ENCODE measurements around the gene DDRGK1. TPM values are rescaled to one million over a fixed set of nuclear protein-coding genes. Genes with fewer than 3 reads are reported as not detected.
A peak's percentile ranks its signal among the peaks of the same experiment; 100 is the strongest.

DDRGK1 gene
- total RNA-seq (10 to 100 TPM; 16.8 to 40.0 TPM), polyA plus RNA-seq (10 to 100 TPM; 57.0 to 72.4 TPM)

DNA sequence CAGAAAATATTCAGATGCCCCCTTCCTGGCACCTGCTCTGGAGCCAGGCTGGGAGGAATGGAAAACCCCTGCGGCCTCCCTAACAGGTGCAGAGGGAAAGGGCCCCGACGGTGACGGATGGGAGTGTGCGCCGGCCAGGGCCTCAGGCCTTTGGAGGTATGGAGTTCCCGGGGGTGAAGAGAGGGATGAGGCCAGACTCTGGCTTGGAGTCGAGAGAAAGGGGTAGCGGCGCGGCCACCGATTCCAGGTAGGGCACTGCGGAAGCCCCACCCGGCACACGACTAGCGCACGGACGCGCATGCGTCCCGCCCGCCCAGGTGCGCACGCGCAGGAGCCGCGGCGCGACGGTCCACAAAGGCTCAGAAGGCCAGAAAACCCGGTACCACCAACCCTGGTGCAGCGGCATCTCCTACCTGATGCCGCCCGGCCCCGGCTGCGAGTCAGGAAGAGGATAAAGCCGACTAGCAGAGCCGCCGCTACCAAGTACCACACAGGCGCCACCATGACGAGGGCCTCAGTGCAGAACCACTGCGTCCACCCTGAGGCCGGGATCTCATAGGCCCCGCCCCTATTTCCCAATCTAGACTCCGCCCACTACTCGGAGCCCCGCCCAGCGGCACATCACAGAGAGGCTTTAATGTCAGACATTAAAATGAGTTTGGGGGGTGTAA, at the start of gene DDRGK1:
Gene DDRGK1 (minus strand): TSS at position 559 of the 671 bp plus-strand sequence. CDS start 55 bp downstream, at position 504.
- Histone ChIP-seq H3K27me3 (ENCODE audit: control insufficient read depth in 4 of 4, insufficient read depth in 4 of 4, low read length in 3 of 4) (no peaks in the 10 kb centered on the region), H3K9ac (ENCODE audit: low read depth in 1 of 2, low read length in 2 of 2) (peak within 1 kb of the TSS; percentile 63 to 91), H3K9me3 (ENCODE audit: control insufficient read depth in 4 of 4, low read length in 3 of 4) (no peaks in the 10 kb centered on the region), H3K36me3 (ENCODE audit: control insufficient read depth in 4 of 4, insufficient read depth in 3 of 4, low read depth in 1 of 4, low read length in 3 of 4) (peaks cover 2 to 15% (median 8%) of the 10 kb centered on the region in 4 donors), H3K27ac (ENCODE audit: low read depth in 1 of 2, low read length in 2 of 2) (peak within 1 kb of the TSS; percentile 98 to 99), H3K4me3 (ENCODE audit: low read depth in 1 of 3, low read length in 3 of 3) (peak within 1 kb of the TSS; percentile 74 to 99 (median 95)), H3K4me1 (ENCODE audit: control insufficient read depth in 4 of 4, insufficient read depth in 4 of 4, low read length in 3 of 4) (peaks cover 6 to 29% (median 18%) of the 10 kb centered on the region in 4 donors)
- TF ChIP-seq YY1 (IDR thresholded peaks at IDR 0.05): peak; percentile 92
- TF ChIP-seq GABPA (IDR thresholded peaks at IDR 0.05 in 1 of 2, conservative IDR thresholded peaks at IDR 0.05 in 1 of 2): peak in 1 of 2 donors; percentile 25
- peak; percentile 31 for TF ChIP-seq SP1 (IDR thresholded peaks at IDR 0.05)
- TF ChIP-seq, protein P1, sequence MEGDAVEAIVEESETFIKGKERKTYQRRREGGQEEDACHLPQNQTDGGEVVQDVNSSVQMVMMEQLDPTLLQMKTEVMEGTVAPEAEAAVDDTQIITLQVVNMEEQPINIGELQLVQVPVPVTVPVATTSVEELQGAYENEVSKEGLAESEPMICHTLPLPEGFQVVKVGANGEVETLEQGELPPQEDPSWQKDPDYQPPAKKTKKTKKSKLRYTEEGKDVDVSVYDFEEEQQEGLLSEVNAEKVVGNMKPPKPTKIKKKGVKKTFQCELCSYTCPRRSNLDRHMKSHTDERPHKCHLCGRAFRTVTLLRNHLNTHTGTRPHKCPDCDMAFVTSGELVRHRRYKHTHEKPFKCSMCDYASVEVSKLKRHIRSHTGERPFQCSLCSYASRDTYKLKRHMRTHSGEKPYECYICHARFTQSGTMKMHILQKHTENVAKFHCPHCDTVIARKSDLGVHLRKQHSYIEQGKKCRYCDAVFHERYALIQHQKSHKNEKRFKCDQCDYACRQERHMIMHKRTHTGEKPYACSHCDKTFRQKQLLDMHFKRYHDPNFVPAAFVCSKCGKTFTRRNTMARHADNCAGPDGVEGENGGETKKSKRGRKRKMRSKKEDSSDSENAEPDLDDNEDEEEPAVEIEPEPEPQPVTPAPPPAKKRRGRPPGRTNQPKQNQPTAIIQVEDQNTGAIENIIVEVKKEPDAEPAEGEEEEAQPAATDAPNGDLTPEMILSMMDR (IDR thresholded peaks at IDR 0.05; ENCODE audit: low read depth, low read length, missing input control): no peak
- TF ChIP-seq RAD21 (IDR thresholded peaks at IDR 0.05): no peak
- peak; percentile 97 for DNase-seq (ENCODE audit: low spot score)
- under 1% methylated on average over 48 of the region's 48 CpGs for WGBS

DNA sequence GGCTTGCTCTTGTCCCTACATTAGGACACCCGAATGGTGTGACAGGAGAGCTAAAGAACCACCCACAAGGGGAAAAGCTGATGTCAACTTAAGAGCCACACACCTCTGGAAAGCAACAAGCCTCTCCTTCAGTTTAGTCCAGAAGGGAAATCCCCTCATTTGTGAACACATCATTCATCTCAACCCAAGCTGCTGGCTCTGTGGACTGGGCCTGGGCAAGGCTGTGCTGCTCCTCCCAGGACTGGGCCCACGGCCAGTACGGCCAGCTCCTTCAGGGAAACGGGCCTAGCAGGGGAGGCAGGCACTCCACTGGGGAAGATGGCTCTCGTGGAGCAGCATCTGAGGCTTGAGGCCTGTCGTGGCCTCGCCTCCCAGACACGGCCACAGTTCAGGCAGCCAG, 47.3 kb upstream of the DDRGK1 start:
- peaks cover 7 to 28% (median 12%) of the 10 kb centered on the region in 4 donors for H3K36me3 ChIP-seq (ENCODE audit: control insufficient read depth in 4 of 4, insufficient read depth in 3 of 4, low read depth in 1 of 4, low read length in 3 of 4)
- TF ChIP-seq, protein P2, sequence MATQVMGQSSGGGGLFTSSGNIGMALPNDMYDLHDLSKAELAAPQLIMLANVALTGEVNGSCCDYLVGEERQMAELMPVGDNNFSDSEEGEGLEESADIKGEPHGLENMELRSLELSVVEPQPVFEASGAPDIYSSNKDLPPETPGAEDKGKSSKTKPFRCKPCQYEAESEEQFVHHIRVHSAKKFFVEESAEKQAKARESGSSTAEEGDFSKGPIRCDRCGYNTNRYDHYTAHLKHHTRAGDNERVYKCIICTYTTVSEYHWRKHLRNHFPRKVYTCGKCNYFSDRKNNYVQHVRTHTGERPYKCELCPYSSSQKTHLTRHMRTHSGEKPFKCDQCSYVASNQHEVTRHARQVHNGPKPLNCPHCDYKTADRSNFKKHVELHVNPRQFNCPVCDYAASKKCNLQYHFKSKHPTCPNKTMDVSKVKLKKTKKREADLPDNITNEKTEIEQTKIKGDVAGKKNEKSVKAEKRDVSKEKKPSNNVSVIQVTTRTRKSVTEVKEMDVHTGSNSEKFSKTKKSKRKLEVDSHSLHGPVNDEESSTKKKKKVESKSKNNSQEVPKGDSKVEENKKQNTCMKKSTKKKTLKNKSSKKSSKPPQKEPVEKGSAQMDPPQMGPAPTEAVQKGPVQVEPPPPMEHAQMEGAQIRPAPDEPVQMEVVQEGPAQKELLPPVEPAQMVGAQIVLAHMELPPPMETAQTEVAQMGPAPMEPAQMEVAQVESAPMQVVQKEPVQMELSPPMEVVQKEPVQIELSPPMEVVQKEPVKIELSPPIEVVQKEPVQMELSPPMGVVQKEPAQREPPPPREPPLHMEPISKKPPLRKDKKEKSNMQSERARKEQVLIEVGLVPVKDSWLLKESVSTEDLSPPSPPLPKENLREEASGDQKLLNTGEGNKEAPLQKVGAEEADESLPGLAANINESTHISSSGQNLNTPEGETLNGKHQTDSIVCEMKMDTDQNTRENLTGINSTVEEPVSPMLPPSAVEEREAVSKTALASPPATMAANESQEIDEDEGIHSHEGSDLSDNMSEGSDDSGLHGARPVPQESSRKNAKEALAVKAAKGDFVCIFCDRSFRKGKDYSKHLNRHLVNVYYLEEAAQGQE (IDR thresholded peaks at IDR 0.05): no peak
- TF ChIP-seq, protein P3, sequence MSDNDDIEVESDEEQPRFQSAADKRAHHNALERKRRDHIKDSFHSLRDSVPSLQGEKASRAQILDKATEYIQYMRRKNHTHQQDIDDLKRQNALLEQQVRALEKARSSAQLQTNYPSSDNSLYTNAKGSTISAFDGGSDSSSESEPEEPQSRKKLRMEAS (IDR thresholded peaks at IDR 0.05): no peak
- TF ChIP-seq YY1 (IDR thresholded peaks at IDR 0.05) (no peak), NR2F2 (IDR thresholded peaks at IDR 0.05) (no peak), HNF4A (conservative IDR thresholded peaks at IDR 0.05) (no peak), FOXA2 (IDR thresholded peaks at IDR 0.05) (no peak), TAF1 (conservative IDR thresholded peaks at IDR 0.05) (no peak), EGR1 (IDR thresholded peaks at IDR 0.05; ENCODE audit: low read depth in 2 of 2) (no peak), GABPA (IDR thresholded peaks at IDR 0.05 in 1 of 2, conservative IDR thresholded peaks at IDR 0.05 in 1 of 2) (no peak), JUND (IDR thresholded peaks at IDR 0.05) (no peak), RXRA (IDR thresholded peaks at IDR 0.05) (no peak), HNF4G (IDR thresholded peaks at IDR 0.05) (no peak), RAD21 (IDR thresholded peaks at IDR 0.05) (no peak), FOXA1 (IDR thresholded peaks at IDR 0.05) (no peak), SP1 (IDR thresholded peaks at IDR 0.05) (no peak)
- TF ChIP-seq, protein P1 (IDR thresholded peaks at IDR 0.05; ENCODE audit: low read depth, low read length, missing input control): no peak
- TF ChIP-seq, protein P4, sequence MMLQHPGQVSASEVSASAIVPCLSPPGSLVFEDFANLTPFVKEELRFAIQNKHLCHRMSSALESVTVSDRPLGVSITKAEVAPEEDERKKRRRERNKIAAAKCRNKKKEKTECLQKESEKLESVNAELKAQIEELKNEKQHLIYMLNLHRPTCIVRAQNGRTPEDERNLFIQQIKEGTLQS (IDR thresholded peaks at IDR 0.05): no peak
- TF ChIP-seq, protein P5, sequence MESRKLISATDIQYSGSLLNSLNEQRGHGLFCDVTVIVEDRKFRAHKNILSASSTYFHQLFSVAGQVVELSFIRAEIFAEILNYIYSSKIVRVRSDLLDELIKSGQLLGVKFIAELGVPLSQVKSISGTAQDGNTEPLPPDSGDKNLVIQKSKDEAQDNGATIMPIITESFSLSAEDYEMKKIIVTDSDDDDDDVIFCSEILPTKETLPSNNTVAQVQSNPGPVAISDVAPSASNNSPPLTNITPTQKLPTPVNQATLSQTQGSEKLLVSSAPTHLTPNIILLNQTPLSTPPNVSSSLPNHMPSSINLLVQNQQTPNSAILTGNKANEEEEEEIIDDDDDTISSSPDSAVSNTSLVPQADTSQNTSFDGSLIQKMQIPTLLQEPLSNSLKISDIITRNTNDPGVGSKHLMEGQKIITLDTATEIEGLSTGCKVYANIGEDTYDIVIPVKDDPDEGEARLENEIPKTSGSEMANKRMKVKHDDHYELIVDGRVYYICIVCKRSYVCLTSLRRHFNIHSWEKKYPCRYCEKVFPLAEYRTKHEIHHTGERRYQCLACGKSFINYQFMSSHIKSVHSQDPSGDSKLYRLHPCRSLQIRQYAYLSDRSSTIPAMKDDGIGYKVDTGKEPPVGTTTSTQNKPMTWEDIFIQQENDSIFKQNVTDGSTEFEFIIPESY (IDR thresholded peaks at IDR 0.05): no peak
- H3K27ac ChIP-seq (ENCODE audit: low read depth in 1 of 2, low read length in 2 of 2): no peak overlapping the region
- H3K4me1 ChIP-seq (ENCODE audit: control insufficient read depth in 4 of 4, insufficient read depth in 4 of 4, low read length in 3 of 4): peaks cover 0 to 7% (median 3%) of the 10 kb centered on the region in 4 donors
- H3K9me3 ChIP-seq (ENCODE audit: control insufficient read depth in 4 of 4, low read length in 3 of 4): no peaks in the 10 kb centered on the region
- H3K4me3 ChIP-seq (ENCODE audit: low read depth in 1 of 3, low read length in 3 of 3): no peak overlapping the region
- WGBS: 87% methylated on average over 8 of the region's 8 CpGs
- no peak for DNase-seq (ENCODE audit: low spot score)
- no peak overlapping the region for H3K9ac ChIP-seq (ENCODE audit: low read depth in 1 of 2, low read length in 2 of 2)
- peaks cover 0 to 2% (median 0%) of the 10 kb centered on the region in 4 donors for H3K27me3 ChIP-seq (ENCODE audit: control insufficient read depth in 4 of 4, insufficient read depth in 4 of 4, low read length in 3 of 4)

All from liver (tissue), 9 donors.